K562 treated with DMSO at 1 percent for 4 hours (cell line): ENCODE data around the gene APOBEC3C. TPM values are rescaled to one million over a fixed set of nuclear protein-coding genes. Genes with fewer than 3 reads are reported as not detected.

Experiments
- total RNA-seq: library from RNA; unstranded; fragments of 300-600 nt; gene quantifications from 2 replicates; pipeline ENCODE4 v1.2.3, GENCODE V29; 2022; ENCODE audit not compliant: insufficient read depth

Gene APOBEC3C
- 41.8 and 48.1 TPM in 2 replicates for total RNA-seq

GRCh38 chr22:39013942-39014722, at the start of gene APOBEC3C:
Gene APOBEC3C (plus strand): TSS chr22:39014257. CDS start chr22:39014363, 106 bp downstream.

GRCh38 chr22:38981992-38982927, 31.8 kb upstream of the APOBEC3C start, which contains the start of gene APOBEC3B:
Gene APOBEC3B (plus strand): TSS chr22:38982347. CDS start chr22:38982454, 107 bp downstream.

GRCh38 chr22:39040538-39041296, 26.7 kb downstream of the APOBEC3C start, which contains the start of gene APOBEC3F:
Gene APOBEC3F (plus strand): TSS chr22:39040864. CDS start chr22:39040961, 97 bp downstream.

Other genes with a start within 250 kb of the APOBEC3C start
- gene DNAL4, start 220.1 kb upstream of the APOBEC3C start, total RNA-seq: 13.0 and 16.8 TPM in 2 replicates
- gene NPTXR, start 170.2 kb upstream of the APOBEC3C start, total RNA-seq: 3.1 and 5.0 TPM in 2 replicates
- 6.0 and 6.8 TPM in 2 replicates for gene CBX6, start 142.0 kb upstream of the APOBEC3C start, total RNA-seq
- gene APOBEC3A, start 56.6 kb upstream of the APOBEC3C start, total RNA-seq: not detected in 2 replicates
- 63.6 and 66.8 TPM in 2 replicates for gene APOBEC3B, start 31.9 kb upstream of the APOBEC3C start, total RNA-seq
- 6.8 and 9.6 TPM in 2 replicates for gene APOBEC3D, start 6.9 kb downstream of the APOBEC3C start, total RNA-seq
- gene APOBEC3F, start 26.6 kb downstream of the APOBEC3C start, total RNA-seq: 2.1 and 2.2 TPM in 2 replicates
- 8.7 and 13.0 TPM in 2 replicates for gene APOBEC3G, start 63.0 kb downstream of the APOBEC3C start, total RNA-seq
- not detected in 2 replicates for gene APOBEC3H, start 83.0 kb downstream of the APOBEC3C start, total RNA-seq
- gene CBX7, start 138.4 kb downstream of the APOBEC3C start, total RNA-seq: 6.5 and 11.1 TPM in 2 replicates
- gene PDGFB, start 230.7 kb downstream of the APOBEC3C start, total RNA-seq: not detected in 2 replicates